HG02678 (cell line): ENCODE measurements around the gene MED17.

Experiments
- ATAC-seq: cut with Tn5 transposase; IDR thresholded peaks from one replicate; pipeline ENCODE4 v1.9.1; 2021; ENCODE audit warnings: mild to moderate bottlenecking, moderate library complexity; ENCODE audit not compliant: unreplicated experiment

Gene MED17

GRCh38 chr11:93846411-93846810 is 62.3 kb downstream of the MED17 start:
- ATAC-seq, result no peak

GRCh38 chr11:93849201-93849600 is 65.1 kb downstream of the MED17 start:
- no peak for ATAC-seq

GRCh38 chr11:93849751-93850593 is 65.9 kb downstream of the MED17 start:
- ATAC-seq, result no peak

GRCh38 chr11:93850594-93851018 is 66.5 kb downstream of the MED17 start, which contains the start of gene VSTM5:
VSTM5 (minus strand) TSS chr11:93850618; CDS start chr11:93850502, 116 bp downstream.
- no peak for ATAC-seq

GRCh38 chr11:93852242-93852641 is 68.2 kb downstream of the MED17 start:
- no peak for ATAC-seq

GRCh38 chr11:93857413-93858120 is 73.5 kb downstream of the MED17 start:
- no peak for ATAC-seq

GRCh38 chr11:93858121-93858775 is 74.2 kb downstream of the MED17 start:
- no peak for ATAC-seq

- ATAC-seq, result no peak
Measured at GRCh38 chr11:93861808-93862207, 77.7 kb downstream of the MED17 start.
